T-helper 2 cell (primary cell): Measurements from ENCODE around the gene VAT1L.

Source experiments
- DNase-seq, 5 experiments: peaks; one replicate each; pipeline versions ENCODE4 v3.0.0 to v3.0.0-alpha.2; 2012 to 2022

The VAT1L gene

GRCh38 chr16:78002915-78003538 lies 214.7 kb downstream of the VAT1L start:
- DNase-seq, result peak in 4 of 5 experiments; percentile 9 to 79 (median 42)

- DNase-seq, result no peak
Observed at GRCh38 chr16:78004517-78004916, 216.2 kb downstream of the VAT1L start.

GRCh38 chr16:78005881-78006280 lies 217.5 kb downstream of the VAT1L start:
- DNase-seq, result peak in 1 of 5 experiments; percentile 7

GRCh38 chr16:78007121-78007520 lies 218.8 kb downstream of the VAT1L start:
- DNase-seq, result no peak

GRCh38 chr16:78022347-78023060 lies 234.1 kb downstream of the VAT1L start, which contains the start of gene CLEC3A:
CLEC3A (plus strand) TSS chr16:78022548; CDS start chr16:78022627, 79 bp downstream.
- DNase-seq, result no peak

- no peak for DNase-seq
Observed at GRCh38 chr16:78024159-78024558, 235.8 kb downstream of the VAT1L start.

GRCh38 chr16:78025631-78026030 lies 237.3 kb downstream of the VAT1L start:
- no peak for DNase-seq

GRCh38 chr16:78028018-78028417 lies 239.7 kb downstream of the VAT1L start:
- no peak for DNase-seq
